Parathyroid adenoma (tissue), 2 donors: Measurements from ENCODE around the gene AMBP.

Experiments used
- H2AFZ ChIP-seq: fragments of 300-600 bp; sonication (generic); one replicate; pipeline ENCODE4 v1.7.0; 2017; ENCODE audit warnings: antibody characterized with exemption, mild to moderate bottlenecking
- H3K27ac ChIP-seq: fragments of 300-600 bp; sonication (generic); one replicate; pipeline ENCODE4 v1.7.0; 2017
- H3K27me3 ChIP-seq: fragments of 300-600 bp; sonication (generic); one replicate; pipeline ENCODE4 v1.7.0; 2017; ENCODE audit warnings: low read length; ENCODE audit not compliant: control insufficient read depth, insufficient read depth
- H3K36me3 ChIP-seq: fragments of 300-600 bp; sonication (generic); one replicate; pipeline ENCODE4 v1.7.0; 2017; ENCODE audit warnings: low read length; ENCODE audit not compliant: control insufficient read depth, insufficient read depth
- H3K4me1 ChIP-seq: fragments of 300-600 bp; sonication (generic); one replicate; pipeline ENCODE4 v1.7.0; 2017; ENCODE audit warnings: control low read depth
- H3K4me2 ChIP-seq: fragments of 300-600 bp; sonication (generic); one replicate; pipeline ENCODE4 v1.7.0; 2017; ENCODE audit warnings: low read length
- H3K4me3 ChIP-seq: fragments of 300-600 bp; sonication (generic); one replicate; pipeline ENCODE4 v1.7.0; 2017; ENCODE audit warnings: low read depth, low read length
- H3K79me2 ChIP-seq: fragments of 300-600 bp; sonication (generic); one replicate; pipeline ENCODE4 v1.7.0; 2017; ENCODE audit warnings: control low read depth
- H3K9ac ChIP-seq: fragments of 300-600 bp; sonication (generic); one replicate; pipeline ENCODE4 v1.7.0; 2017; ENCODE audit warnings: mild to moderate bottlenecking
- H3K9me3 ChIP-seq: fragments of 300-600 bp; sonication (generic); one replicate; pipeline ENCODE4 v1.7.0; 2017; ENCODE audit warnings: low read length; ENCODE audit not compliant: control insufficient read depth
- TF ChIP-seq, protein P1 (sequence below): fragments of 300-600 bp; sonication (generic); IDR thresholded peaks from one replicate; pipeline ENCODE4 v1.7.0; 2017; ENCODE audit warnings: antibody characterized with exemption, mild to moderate bottlenecking
- donor health status: primary hyperparathyroidism.

AMBP gene

DNA sequence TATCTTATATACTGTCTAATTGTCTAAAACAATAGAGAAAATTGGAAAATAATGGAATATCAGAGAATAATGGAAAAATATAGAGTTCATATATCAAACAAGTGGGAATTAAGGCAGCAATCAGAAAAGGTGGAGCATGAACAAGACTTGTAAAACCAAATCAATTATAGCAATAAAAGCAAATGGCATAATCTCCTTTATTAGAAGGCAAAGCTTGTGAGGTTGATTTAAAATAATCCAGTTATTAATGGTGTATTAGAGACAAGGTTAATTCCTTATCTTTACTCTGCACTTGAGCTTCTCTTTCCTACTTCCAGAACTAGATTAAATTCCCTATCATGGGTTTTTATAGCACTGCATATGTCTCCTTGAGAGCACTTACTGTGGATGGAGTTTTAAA is 64.1 kb downstream of the AMBP start:
- H3K4me2 ChIP-seq = no peak overlapping the region
- no peaks in the 10 kb centered on the region for H3K36me3 ChIP-seq
- no peak overlapping the region for H3K9ac ChIP-seq
- H3K9me3 ChIP-seq = no peaks in the 10 kb centered on the region
- no peaks in the 10 kb centered on the region for H3K4me1 ChIP-seq
- H3K79me2 ChIP-seq = no peaks in the 10 kb centered on the region
- H3K27me3 ChIP-seq = no peaks in the 10 kb centered on the region
- H2AFZ ChIP-seq = no peak overlapping the region
- TF ChIP-seq, protein P1, sequence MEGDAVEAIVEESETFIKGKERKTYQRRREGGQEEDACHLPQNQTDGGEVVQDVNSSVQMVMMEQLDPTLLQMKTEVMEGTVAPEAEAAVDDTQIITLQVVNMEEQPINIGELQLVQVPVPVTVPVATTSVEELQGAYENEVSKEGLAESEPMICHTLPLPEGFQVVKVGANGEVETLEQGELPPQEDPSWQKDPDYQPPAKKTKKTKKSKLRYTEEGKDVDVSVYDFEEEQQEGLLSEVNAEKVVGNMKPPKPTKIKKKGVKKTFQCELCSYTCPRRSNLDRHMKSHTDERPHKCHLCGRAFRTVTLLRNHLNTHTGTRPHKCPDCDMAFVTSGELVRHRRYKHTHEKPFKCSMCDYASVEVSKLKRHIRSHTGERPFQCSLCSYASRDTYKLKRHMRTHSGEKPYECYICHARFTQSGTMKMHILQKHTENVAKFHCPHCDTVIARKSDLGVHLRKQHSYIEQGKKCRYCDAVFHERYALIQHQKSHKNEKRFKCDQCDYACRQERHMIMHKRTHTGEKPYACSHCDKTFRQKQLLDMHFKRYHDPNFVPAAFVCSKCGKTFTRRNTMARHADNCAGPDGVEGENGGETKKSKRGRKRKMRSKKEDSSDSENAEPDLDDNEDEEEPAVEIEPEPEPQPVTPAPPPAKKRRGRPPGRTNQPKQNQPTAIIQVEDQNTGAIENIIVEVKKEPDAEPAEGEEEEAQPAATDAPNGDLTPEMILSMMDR = no peak
- H3K27ac ChIP-seq = no peak overlapping the region
- no peak overlapping the region for H3K4me3 ChIP-seq

- Histone ChIP-seq H3K27me3 (no peaks in the 10 kb centered on the region), H3K4me1 (no peaks in the 10 kb centered on the region), H3K36me3 (no peaks in the 10 kb centered on the region), H3K9ac (no peak overlapping the region), H3K79me2 (no peaks in the 10 kb centered on the region), H3K27ac (no peak overlapping the region), H2AFZ (no peak overlapping the region), H3K9me3 (no peaks in the 10 kb centered on the region), H3K4me2 (no peak overlapping the region), H3K4me3 (no peak overlapping the region)
- TF ChIP-seq, protein P1 = no peak
These were observed 66.0 kb downstream of the AMBP start for GRCh38 chr9:114012126-114012525.

- no peaks in the 10 kb centered on the region for H3K79me2 ChIP-seq
- TF ChIP-seq, protein P1 = no peak
These were observed 66.8 kb downstream of the AMBP start for GRCh38 chr9:114011313-114011712.

More at GRCh38 chr9:114011313-114011712, 66.8 kb downstream of the AMBP start:
- Histone ChIP-seq H3K36me3 (no peaks in the 10 kb centered on the region), H3K27me3 (no peaks in the 10 kb centered on the region), H3K9ac (no peak overlapping the region), H3K4me2 (no peak overlapping the region), H3K4me1 (no peaks in the 10 kb centered on the region), H3K27ac (no peak overlapping the region), H2AFZ (no peak overlapping the region), H3K4me3 (no peak overlapping the region), H3K9me3 (no peaks in the 10 kb centered on the region)
